Brain pericyte (primary cell): ENCODE measurements around the gene ZNF426.
"Not testable (repeated sequence)": the region's sequence is repeated elsewhere in the genome, so short reads cannot be mapped to it uniquely, and the experiment has no call there.

Experiments used
- DNase-seq: peaks from one replicate; pipeline ENCODE4 v3.0.0-alpha.2; 2012; ENCODE audit warnings: low read depth, low spot score

The ZNF426 gene

DNA sequence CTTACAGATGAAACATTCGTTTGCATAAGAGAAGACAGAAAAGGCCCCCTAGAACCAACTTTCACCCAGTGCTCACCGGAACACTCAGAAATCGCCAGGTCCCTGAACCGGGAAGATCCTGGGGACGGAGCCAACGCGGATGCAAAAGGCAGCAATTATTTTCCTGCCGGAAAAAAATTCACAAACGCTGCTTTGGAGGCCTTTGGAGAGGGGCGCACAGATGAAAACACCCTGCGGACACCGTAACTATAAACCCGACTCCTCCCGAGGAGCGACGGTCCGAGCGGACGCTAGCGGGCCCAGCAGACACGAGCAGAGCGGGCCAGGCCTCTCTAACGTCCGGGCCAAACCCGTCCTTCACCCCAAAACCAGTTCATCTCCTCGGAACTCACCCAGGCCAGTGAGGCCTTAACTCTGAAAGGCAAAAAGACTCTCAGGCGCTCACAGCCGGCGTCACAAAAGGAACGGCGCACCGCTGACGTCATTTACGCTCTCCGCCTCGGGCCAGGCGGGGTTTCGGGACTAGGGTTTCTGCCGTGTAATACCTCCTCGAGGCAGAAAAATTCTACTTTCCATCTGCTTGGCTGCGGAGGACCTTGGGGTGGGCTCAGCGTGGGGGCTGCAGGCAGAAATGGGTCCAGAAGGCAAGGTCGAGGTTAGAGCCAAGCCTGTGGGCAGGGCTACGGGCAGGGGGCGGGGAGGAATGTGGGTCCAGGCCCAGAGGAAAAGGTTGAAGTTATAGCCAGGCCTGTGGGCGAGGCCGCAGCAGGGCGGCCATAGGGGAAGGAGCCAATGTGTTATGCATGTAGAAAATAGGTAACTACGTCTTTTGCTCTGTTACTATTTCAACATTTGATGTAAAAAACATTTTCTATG, at the start of gene ZNF426:
TSS of gene ZNF426 (minus strand) at position 463 of the 876 bp plus-strand sequence. CDS start 2,413 bp downstream, outside the sequence.
- peak; percentile 80 for DNase-seq

GRCh38 chr19:9586764-9587163, 48.3 kb upstream of the ZNF426 start:
- no peak for DNase-seq

GRCh38 chr19:9584073-9584833, 45.8 kb upstream of the ZNF426 start, which contains the start of gene ZNF121:
TSS of gene ZNF121 (minus strand) at chr19:9584504. CDS start at chr19:9568097, 16,407 bp downstream.
- DNase-seq, result peak; percentile 41

DNA sequence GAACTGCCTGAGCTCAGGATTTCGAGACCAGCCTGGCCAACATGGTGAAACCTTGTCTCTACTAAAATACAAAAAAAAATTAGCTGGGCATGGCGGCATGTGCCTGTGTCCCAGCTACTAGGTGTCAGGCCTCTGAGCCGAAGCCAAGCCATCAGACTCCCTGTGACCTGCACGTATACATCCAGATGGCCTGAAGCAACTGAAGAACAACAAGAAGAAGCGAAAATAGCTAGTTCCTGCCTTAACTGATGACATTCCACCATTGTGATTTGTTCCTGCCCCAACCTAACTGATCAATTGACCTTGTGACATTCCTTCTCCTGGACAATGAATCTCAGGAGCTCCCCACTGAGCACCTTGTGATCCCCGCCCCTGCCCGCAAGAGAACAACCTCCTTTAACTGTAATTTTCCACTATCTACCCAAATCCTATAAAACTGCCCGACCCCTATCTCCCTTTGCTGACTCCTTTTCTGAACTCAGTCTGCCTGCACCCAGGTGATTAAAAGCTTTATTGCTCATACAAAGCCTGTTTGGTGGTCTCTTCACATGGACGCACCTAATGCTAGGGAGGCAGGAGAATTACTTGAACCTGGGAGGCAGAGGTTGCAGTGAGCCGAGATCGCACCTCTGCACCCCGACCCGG, 43.8 kb upstream of the ZNF426 start:
- DNase-seq, result not testable (repeated sequence)

DNA sequence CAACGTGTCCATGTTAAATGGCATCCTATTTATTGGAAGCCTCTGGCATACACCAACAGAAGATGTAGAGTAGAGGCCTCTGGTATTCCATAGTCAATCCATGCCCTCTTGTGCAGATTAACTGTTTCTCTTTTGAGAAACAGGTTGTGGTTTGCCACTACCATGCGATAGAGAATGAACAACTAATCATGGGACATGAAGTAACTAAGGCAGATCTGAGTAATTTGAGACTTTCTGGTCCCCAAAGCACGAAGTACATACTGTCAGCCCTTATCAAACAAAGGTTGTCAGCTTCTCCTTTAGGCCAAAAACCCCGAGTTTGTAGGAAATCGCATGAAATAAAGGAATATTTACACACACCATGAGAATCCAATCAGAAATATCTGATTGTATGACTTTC, 42.3 kb upstream of the ZNF426 start:
- no peak for DNase-seq

DNA sequence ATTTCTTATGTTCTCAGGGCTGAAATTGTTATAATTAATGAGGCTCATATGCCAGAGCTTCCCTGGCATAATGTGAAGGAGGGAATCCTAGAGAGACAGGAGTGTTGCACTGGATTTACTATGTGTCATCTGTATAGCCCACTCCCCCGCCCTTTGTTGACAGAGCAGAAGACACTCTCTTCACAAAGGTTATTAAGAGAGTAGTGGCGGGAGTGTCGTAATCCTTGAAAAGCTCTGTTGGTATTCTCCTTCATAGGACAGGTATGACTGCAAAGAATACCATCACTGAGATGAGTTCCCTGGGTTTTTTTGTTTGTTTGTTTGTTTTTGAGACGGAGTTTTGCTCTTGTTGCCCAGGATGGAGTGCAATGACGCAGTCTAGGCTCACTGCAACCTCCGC, 31.8 kb upstream of the ZNF426 start:
- no peak for DNase-seq

- DNase-seq, result no peak
These were observed 28.3 kb upstream of the ZNF426 start for GRCh38 chr19:9566729-9567128.

GRCh38 chr19:9565900-9566705, 27.7 kb upstream of the ZNF426 start:
- no peak for DNase-seq

DNA sequence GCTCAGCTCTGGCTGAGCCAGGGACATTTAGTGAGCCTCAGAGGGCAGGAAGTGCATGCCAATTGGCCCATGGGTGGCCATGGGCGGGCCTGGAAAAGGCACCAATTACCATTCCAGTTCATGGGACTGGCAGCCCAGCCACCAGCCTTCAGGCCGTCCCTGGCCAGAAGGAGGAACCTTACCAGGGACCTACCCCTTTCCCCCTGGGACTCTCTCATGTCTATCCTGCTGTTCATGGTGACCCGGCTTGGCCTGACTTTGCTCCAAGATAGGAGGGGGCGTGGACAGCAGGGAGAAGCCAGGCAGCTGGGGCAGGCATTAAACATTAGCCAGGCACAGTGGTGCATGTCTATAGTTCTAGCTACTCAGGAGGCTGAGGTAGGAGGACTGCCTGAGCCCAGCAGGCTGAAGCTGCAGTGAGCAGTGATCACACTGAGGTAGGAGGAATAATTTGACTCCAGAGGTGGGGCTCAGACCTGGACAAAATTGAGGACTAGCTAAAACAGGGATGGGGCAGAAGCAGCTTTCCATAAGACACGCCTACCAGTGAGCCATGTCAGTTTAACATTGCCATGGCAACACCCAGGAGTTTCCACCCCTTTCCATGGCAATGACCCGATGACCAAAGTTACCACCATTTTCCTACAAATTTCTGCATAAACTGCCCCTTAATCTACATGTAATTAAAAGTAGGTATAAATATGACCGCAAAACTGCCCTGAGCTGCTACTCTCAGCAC, 14.3 kb upstream of the ZNF426 start:
- DNase-seq, result no peak

DNA sequence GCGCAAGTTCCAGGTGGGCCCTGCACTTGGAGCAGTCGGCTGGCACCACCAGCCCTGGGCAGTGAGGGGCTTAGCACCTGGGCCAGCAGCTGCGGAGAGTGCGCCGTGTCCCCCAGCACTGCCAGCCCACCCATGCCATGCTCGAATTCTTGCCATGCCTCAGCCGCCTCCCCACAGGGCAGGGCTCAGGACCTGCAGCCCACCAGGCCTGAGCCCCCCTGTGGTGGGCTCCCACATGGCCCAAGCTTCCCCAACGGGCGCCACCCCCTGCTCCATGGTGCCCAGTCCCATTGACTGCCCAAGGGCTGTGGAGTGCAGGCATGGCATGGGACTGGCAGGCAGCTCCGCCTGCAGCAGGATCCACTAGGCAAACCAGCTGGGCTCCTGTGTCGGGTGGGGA, 9.4 kb upstream of the ZNF426 start:
- DNase-seq, result no peak

DNA sequence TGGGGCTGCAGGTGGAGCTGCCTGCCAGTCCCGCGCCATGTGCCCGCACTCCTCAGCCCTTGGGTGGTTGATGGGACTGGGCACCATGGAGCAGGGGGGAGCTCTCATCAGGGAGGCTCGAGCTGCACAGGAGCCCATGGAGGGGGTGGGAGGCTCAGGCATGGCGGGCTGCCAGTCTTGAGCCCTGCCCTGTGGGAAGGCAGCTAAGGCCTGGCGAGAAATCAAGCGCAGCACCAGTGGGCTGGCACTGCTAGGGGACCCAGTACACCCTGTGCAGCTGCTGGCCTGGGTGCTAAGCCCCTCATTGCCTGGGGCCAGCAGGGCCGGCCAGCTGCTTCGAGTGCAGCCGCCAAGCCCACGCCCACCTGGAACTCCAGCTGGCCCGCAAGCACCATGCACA, 2.8 kb upstream of the ZNF426 start:
- not testable (repeated sequence) for DNase-seq

DNA sequence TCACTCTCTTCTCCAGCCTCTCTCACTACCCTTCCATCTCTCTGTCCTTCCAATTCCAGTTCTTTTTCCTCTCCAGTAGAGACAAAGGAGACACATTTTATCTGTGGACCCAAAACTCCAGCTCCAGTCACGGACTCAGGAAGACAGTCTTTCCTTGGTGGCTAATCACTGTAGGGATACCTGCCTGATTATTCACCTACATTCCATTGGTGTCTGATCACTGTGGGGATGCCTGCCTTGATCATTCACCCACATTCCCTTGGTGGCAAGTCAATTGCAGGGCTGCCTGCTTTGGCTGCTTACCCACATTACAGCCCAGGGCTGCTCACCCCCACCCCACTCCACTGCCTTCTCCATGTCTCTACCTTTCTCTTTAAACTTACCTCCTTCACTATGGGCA, 1.5 kb upstream of the ZNF426 start:
- DNase-seq, result not testable (repeated sequence)

DNA sequence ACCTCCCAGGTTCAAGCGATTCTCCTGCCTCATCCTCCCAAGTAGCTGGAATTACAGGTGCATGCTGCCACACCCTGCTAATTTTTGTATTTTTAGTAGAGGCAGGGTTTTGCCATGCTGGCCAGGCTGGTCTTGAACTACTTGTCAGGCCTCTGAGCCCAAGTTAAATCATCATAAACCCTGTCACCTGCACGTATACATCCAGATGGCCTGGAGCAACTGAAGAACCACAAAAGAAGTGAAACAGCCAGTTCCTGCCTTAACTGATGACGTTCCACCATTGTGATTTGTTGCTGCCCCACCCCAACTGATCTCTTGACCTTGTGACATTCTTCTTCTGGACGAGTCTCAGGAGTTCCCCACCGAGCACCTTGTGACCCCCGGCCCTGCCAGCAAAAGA, 756 bp upstream of the ZNF426 start:
- DNase-seq, result not testable (repeated sequence)

- DNase-seq, result no peak
These were observed 2.5 kb downstream of the ZNF426 start for GRCh38 chr19:9535934-9536333.

- DNase-seq, result no peak
These were observed 6.5 kb downstream of the ZNF426 start for GRCh38 chr19:9531933-9532332.

DNA sequence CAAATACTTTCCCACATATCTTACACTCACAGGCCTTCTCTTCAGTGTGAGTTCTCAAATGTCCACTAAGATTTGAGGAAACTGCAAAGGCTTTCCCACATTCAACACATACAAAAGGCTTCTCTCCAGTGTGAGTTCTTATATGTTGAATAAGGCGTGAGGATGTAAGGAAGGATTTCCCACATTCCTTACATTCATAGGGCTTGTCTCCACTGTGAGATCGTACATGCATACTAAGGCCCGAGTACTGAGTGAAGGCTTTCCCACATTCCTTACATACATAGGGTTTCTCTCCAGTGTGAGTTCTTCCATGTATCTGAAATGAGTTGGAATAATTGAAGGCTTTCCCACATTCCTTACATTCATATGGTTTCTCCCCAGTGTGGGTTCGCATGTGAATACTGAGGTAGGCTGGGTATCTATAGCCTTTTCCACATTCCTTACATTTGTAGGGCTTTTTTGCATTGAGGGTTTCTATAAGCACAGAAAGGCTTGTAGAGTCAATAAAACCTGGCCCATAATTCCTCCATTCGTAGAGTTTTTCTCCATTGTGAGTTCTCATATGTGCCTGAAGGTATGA, 9.6 kb downstream of the ZNF426 start:
- DNase-seq, result no peak

DNA sequence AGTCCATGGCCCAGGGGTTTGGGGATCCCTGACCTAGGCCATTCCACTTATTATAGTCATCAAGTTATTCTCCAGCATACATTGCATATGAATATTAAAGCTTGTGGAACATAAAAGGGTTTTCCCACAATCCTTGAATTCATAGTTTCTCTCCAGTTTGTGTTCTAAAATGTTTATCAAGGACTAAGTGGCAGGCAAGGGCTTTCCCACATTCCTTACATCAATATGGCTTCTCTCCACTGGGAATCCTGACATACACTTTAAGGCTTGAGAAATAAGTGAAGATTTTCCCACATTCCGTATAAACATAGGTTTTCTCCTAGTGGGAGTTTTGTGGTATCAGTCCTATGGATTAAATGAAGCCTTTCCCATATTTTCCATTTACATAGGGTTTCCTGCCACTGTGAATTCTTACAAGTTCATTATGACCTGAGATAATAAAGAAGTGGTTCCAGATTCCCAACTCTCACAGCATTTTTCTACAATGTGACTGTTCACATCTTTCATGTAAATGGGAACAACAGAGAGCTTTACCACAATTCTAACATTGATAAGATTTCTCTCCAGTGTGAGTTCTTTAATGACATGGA, 14.5 kb downstream of the ZNF426 start:
- DNase-seq, result no peak

DNA sequence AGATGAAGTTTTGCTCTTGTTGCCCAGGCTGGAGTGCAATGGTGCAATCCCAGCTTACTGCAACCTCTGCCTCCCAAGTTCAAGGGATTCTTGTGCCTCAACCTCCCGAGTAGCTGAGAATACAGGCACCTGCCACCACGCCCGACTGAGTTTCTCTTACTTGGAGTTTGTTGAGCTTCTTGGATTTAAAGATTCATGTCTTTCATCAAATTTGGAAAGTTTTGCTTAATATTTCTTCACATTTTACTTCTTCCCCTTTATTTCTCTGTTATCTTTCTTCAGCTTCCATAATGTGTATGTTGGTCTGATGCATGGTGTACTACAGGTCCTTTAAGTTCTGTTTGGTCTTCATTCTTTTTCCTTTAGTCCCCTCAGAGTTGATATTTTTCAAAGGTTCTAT, 31.2 kb downstream of the ZNF426 start:
- no peak for DNase-seq

DNA sequence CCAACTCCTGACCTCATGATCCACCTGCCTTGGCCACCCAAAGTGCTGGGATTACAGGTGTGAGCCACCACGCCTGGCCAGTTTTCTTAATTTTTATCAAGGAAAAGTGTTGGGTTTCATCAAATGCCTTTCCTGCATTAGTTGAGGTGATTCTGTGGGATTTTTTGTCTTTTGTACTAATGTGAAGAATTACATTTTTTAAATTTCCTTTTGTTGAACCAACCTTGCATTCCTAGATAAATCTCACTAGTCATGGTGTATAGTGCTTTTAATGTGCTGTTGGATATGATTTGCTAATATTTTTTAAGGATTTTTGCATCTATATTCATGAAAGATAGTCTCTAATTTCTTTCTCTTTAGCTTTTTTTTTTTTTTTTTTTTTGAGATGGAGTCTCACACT, 37.6 kb downstream of the ZNF426 start:
- no peak for DNase-seq
